ENCODE measurements around the gene SFMBT1.

DNA sequence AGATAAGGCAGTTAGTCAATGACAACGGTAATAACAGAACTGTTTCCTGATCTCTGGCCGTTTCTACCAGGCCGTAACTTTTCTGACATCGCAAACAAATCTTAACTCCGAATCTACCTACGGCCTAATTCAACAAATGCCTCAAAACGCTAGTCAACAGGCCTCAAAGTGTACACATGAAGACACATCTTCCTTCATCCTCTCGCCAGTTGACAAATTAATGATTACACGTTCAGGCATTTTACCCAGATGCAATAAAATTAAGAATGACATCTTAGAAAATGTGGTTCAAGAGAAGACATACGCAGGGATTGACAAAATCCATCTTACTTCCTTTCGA is 1.5 kb downstream of the SFMBT1 start:
- TF ChIP-seq CTCF (IDR thresholded peaks at IDR 0.05) (no peak), POLR2A (IDR thresholded peaks at IDR 0.05) (no peak)
